SK-N-MC (cell line): ENCODE results near the gene TMEM39B.

ENCODE experiments used
- EZH2 ChIP-seq: fragments of 200-600 bp; sonication (generic); IDR thresholded peaks from one replicate; pipeline ENCODE4 v1.6.1; 2017; ENCODE audit warnings: antibody characterized with exemption
- FOXP2 ChIP-seq: optimal IDR thresholded peaks from 2 replicates; pipeline ENCODE3; 2011; ENCODE audit warnings: mild to moderate bottlenecking, moderate library complexity; ENCODE audit not compliant: insufficient read depth; ENCODE audit errors: extremely low read length, control extremely low read depth
- POLR2AphosphoS5 ChIP-seq: IDR thresholded peaks from 2 replicates; pipeline ENCODE4 v1.6.1; 2012; ENCODE audit warnings: mild to moderate bottlenecking, low read depth, low read length, borderline replicate concordance

- TF ChIP-seq EZH2 (no peak), POLR2AphosphoS5 (no peak; the same call in 1 of the 2 replicates), FOXP2 (no peak)
Observed at GRCh38 chr1:32063261-32063681, 9.5 kb upstream of the TMEM39B start.
